Thymus (tissue), 11 donors: ENCODE results near the gene AKR7A3. TPM values are rescaled to one million over a fixed set of nuclear protein-coding genes. Genes with fewer than 3 reads are reported as not detected.

Experiments used
- DNase-seq, 9 donors: peaks; one replicate each; pipeline ENCODE4 v3.0.0-alpha.2; 2013; ENCODE audit warnings: low spot score in 9 of 9, low read depth in 6 of 9, missing footprints in 1 of 9
- H3K27ac ChIP-seq, 2 donors: one replicate each; pipeline ENCODE4 v1.5.1; 2013; ENCODE audit warnings: control low read depth in 1 of 2, low read depth in 1 of 2, low read length in 1 of 2, mild to moderate bottlenecking in 1 of 2, moderate library complexity in 1 of 2
- H3K27me3 ChIP-seq, 2 donors: one replicate each; pipeline ENCODE4 v1.5.1; 2013; ENCODE audit warnings: low read length in 1 of 2; ENCODE audit not compliant: control insufficient read depth in 2 of 2, insufficient read depth in 1 of 2
- H3K36me3 ChIP-seq, 2 donors: one replicate each; pipeline ENCODE4 v1.5.1; 2013; ENCODE audit warnings: low read length in 1 of 2, mild to moderate bottlenecking in 1 of 2, moderate library complexity in 1 of 2; ENCODE audit not compliant: control insufficient read depth in 2 of 2, insufficient read depth in 2 of 2
- H3K4me1 ChIP-seq, 2 donors: one replicate each; pipeline ENCODE4 v1.5.1; 2013; ENCODE audit warnings: low read length in 2 of 2; ENCODE audit not compliant: control insufficient read depth in 2 of 2, insufficient read depth in 2 of 2
- H3K4me3 ChIP-seq, 2 donors: one replicate each; pipeline ENCODE4 v1.5.1; 2013; ENCODE audit warnings: low read length in 2 of 2, control low read depth in 1 of 2, mild to moderate bottlenecking in 1 of 2
- H3K9me3 ChIP-seq, 2 donors: one replicate each; pipeline ENCODE4 v1.5.1; 2013; ENCODE audit warnings: low read length in 1 of 2, mild to moderate bottlenecking in 1 of 2; ENCODE audit not compliant: control insufficient read depth in 2 of 2, insufficient read depth in 1 of 2
- whole genome bisulfite sequencing: extraction: QIAGEN DNeasy Blood & Tissue Kit; methylation state at CpG from one replicate; pipeline ENCODE4 v1.1.7; 2013; 5-methylcytosine and 5-hydroxymethylcytosine counted together
- polyA plus RNA-seq: library from polyadenylated mRNA; stranded (reverse); fragments of 200-250 nt; gene quantifications from one replicate; pipeline ENCODE4 v1.2.3, GENCODE V29; 2013
- total RNA-seq: library from RNA; stranded (reverse); fragments of 120-200 nt; gene quantifications from one replicate; pipeline ENCODE4 v1.2.4, GENCODE V29; 2013
- donor health status: healthy.

AKR7A3 gene
- total and polyA plus RNA-seq, 2 donors, result 0.57 to 2.1 TPM

GRCh38 chr1:19312782-19313635, 24.4 kb upstream of the AKR7A3 start:
- Histone ChIP-seq H3K27me3 (peaks cover 0 to 3% of the 10 kb centered on the region in 2 donors), H3K9me3 (no peaks in the 10 kb centered on the region), H3K27ac (no peak overlapping the region), H3K4me3 (peak overlapping the region; percentile 63 to 81), H3K4me1 (peaks cover 5 to 24% of the 10 kb centered on the region in 2 donors), H3K36me3 (peaks cover 6 to 8% of the 10 kb centered on the region in 2 donors)
- 56% methylated on average over 20 of the region's 20 CpGs for WGBS
- DNase-seq, result no peak

GRCh38 chr1:19311931-19312781, 23.6 kb upstream of the AKR7A3 start, which contains the start of the genes AKR7A2 and SLC66A1:
Gene AKR7A2 (minus strand): TSS chr1:19312144. CDS start chr1:19312124, 20 bp downstream.
Gene SLC66A1 (plus strand): TSS chr1:19312326. CDS start chr1:19317678, 5,352 bp downstream.
- H3K4me1 ChIP-seq, result peaks cover 5 to 24% of the 10 kb centered on the region in 2 donors
- DNase-seq, result peak; percentile 53 to 93 (median 82)
- under 1% methylated on average over 105 of the region's 105 CpGs for WGBS

GRCh38 chr1:19311503-19311930, 22.9 kb upstream of the AKR7A3 start:
- DNase-seq, result peak in 1 of 9 donors; percentile 18
- no peaks in the 10 kb centered on the region for H3K9me3 ChIP-seq
- H3K4me3 ChIP-seq, result peak overlapping the region; percentile 69 to 81
- H3K36me3 ChIP-seq, result peaks cover 12 to 20% of the 10 kb centered on the region in 2 donors
- 1% methylated on average over 29 of the region's 29 CpGs for WGBS
- H3K4me1 ChIP-seq, result peaks cover 5 to 24% of the 10 kb centered on the region in 2 donors
- peak overlapping the region in 1 of 2 donors; percentile 70 for H3K27ac ChIP-seq
- peaks cover 0 to 3% of the 10 kb centered on the region in 2 donors for H3K27me3 ChIP-seq

More at GRCh38 chr1:19311931-19312781, 23.6 kb upstream of the AKR7A3 start, which contains the start of the genes AKR7A2 and SLC66A1:
- H3K4me3 ChIP-seq, result peak within 1 kb of the TSS; percentile 69 to 81
- peak within 1 kb of the TSS in 1 of 2 donors; percentile 70 for H3K27ac ChIP-seq
- H3K9me3 ChIP-seq, result no peaks in the 10 kb centered on the region
- H3K27me3 ChIP-seq, result peaks cover 0 to 3% of the 10 kb centered on the region in 2 donors
- peaks cover 11 to 13% of the 10 kb centered on the region in 2 donors for H3K36me3 ChIP-seq

GRCh38 chr1:19310720-19311502, 22.3 kb upstream of the AKR7A3 start:
- Histone ChIP-seq H3K27me3 (peaks cover 0 to 3% of the 10 kb centered on the region in 2 donors), H3K27ac (no peak overlapping the region), H3K36me3 (peaks cover 16 to 25% of the 10 kb centered on the region in 2 donors), H3K9me3 (no peaks in the 10 kb centered on the region), H3K4me1 (peaks cover 5 to 24% of the 10 kb centered on the region in 2 donors), H3K4me3 (peak overlapping the region; percentile 69 to 81)
- WGBS, result 68% methylated on average over 13 of the region's 13 CpGs
- peak in 1 of 9 donors; percentile 21 for DNase-seq

GRCh38 chr1:19310061-19310460, 21.5 kb upstream of the AKR7A3 start:
- DNase-seq, result no peak
- no peak overlapping the region for H3K27ac ChIP-seq
- H3K27me3 ChIP-seq, result peaks cover 0 to 3% of the 10 kb centered on the region in 2 donors
- no peak overlapping the region for H3K4me3 ChIP-seq
- WGBS, result 97% methylated on average over 7 of the region's 7 CpGs
- peaks cover 5 to 20% of the 10 kb centered on the region in 2 donors for H3K4me1 ChIP-seq
- no peaks in the 10 kb centered on the region for H3K9me3 ChIP-seq
- peaks cover 24 to 34% of the 10 kb centered on the region in 2 donors for H3K36me3 ChIP-seq

- 89% methylated on average over 6 of the region's 6 CpGs for WGBS
- DNase-seq, result no peak
- Histone ChIP-seq H3K9me3 (no peaks in the 10 kb centered on the region), H3K4me1 (peaks cover 5 to 20% of the 10 kb centered on the region in 2 donors), H3K36me3 (peaks cover 25 to 42% of the 10 kb centered on the region in 2 donors), H3K4me3 (no peak overlapping the region), H3K27ac (no peak overlapping the region), H3K27me3 (peaks cover 0 to 3% of the 10 kb centered on the region in 2 donors)
Observed at GRCh38 chr1:19309123-19309813, 20.7 kb upstream of the AKR7A3 start.

GRCh38 chr1:19308509-19308907, 19.9 kb upstream of the AKR7A3 start:
- WGBS, result 98% methylated on average over 3 of the region's 3 CpGs
- Histone ChIP-seq H3K27ac (no peak overlapping the region), H3K27me3 (peaks cover 0 to 3% of the 10 kb centered on the region in 2 donors), H3K4me1 (peaks cover 5 to 18% of the 10 kb centered on the region in 2 donors), H3K4me3 (no peak overlapping the region), H3K9me3 (no peaks in the 10 kb centered on the region), H3K36me3 (peaks cover 28 to 49% of the 10 kb centered on the region in 2 donors)
- no peak for DNase-seq
